ENCODE measurements around the gene NANOS3.
"Not testable (repeated sequence)": the region's sequence is repeated elsewhere in the genome, so short reads cannot be mapped to it uniquely, and the experiment has no call there.

GRCh38 chr19:13851734-13852114 lies 25.2 kb upstream of the NANOS3 start:
- TF ChIP-seq CTCF (conservative IDR thresholded peaks at IDR 0.05; ENCODE audit: low read length); EZH2phosphoT487 (IDR thresholded peaks at IDR 0.05; ENCODE audit: borderline replicate concordance, low read depth, low read length): not testable (repeated sequence)
